GM18873 (cell line): ENCODE measurements around the gene GRK1.

ENCODE experiments used
- ATAC-seq: cut with Tn5 transposase; IDR thresholded peaks from one replicate; pipeline ENCODE4 v1.9.1; 2021; ENCODE audit warnings: mild to moderate bottlenecking, moderate library complexity, moderate number of reproducible peaks; ENCODE audit not compliant: unreplicated experiment, low FRiP score

The GRK1 gene

GRCh38 chr13:113660066-113660465, 7.0 kb upstream of the GRK1 start:
- ATAC-seq: no peak

- no peak for ATAC-seq
These were observed 5.5 kb upstream of the GRK1 start for GRCh38 chr13:113661509-113661908.

- ATAC-seq: no peak
These were observed 3.1 kb upstream of the GRK1 start for GRCh38 chr13:113663934-113664333.

- ATAC-seq: no peak
These were observed 2.0 kb upstream of the GRK1 start for GRCh38 chr13:113664751-113665596.

GRCh38 chr13:113665597-113666328, 1.3 kb upstream of the GRK1 start:
- no peak for ATAC-seq

- no peak for ATAC-seq
These were observed 719 bp upstream of the GRK1 start for GRCh38 chr13:113666329-113666670.

GRCh38 chr13:113667771-113668490, 912 bp downstream of the GRK1 start:
- ATAC-seq: no peak

- ATAC-seq: no peak
These were observed 1.5 kb downstream of the GRK1 start for GRCh38 chr13:113668491-113668971.

- ATAC-seq: no peak
These were observed 2.3 kb downstream of the GRK1 start for GRCh38 chr13:113669231-113669754.

GRCh38 chr13:113669755-113670341, 2.8 kb downstream of the GRK1 start:
- ATAC-seq: no peak

- ATAC-seq: no peak
These were observed 3.5 kb downstream of the GRK1 start for GRCh38 chr13:113670541-113670940.

GRCh38 chr13:113671066-113672001, 4.3 kb downstream of the GRK1 start:
- ATAC-seq: no peak

- no peak for ATAC-seq
These were observed 5.1 kb downstream of the GRK1 start for GRCh38 chr13:113672002-113672651.

- ATAC-seq: no peak
These were observed 55.9 kb downstream of the GRK1 start for GRCh38 chr13:113722921-113723320.

GRCh38 chr13:113723410-113724015, 56.5 kb downstream of the GRK1 start:
- ATAC-seq: no peak

- peak; percentile 23 for ATAC-seq
These were observed 57.2 kb downstream of the GRK1 start for GRCh38 chr13:113724016-113724758.

GRCh38 chr13:113724780-113725315, 57.8 kb downstream of the GRK1 start:
- ATAC-seq: peak; percentile 52
